ENCODE data around the gene BRAP.

BRAP gene

DNA sequence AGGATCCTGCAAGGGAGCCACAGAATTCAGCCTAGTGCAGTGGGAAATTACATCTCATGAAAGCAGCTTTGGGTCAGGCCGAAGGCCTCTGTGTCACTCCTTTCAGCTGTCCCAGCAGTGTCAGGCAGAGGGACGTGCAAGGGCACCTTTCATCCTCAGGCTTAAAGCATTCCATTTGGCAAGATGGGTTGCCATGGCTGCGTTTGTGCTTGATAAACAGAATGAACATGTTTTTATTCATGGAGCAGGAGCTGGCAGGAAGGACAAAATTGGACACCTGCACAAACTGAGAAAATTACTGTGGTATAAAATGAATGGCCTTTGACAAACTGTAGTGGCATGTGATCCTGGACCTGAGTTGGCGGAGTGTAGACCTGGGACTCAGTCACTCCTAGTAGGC lies 29.5 kb upstream of the BRAP start:
- no peak overlapping the region for H3K4me3 ChIP-seq (replicated peaks in 1 of 2; ENCODE audit: low read depth in 2 of 2, low read length in 2 of 2)
- TF ChIP-seq, protein P1, sequence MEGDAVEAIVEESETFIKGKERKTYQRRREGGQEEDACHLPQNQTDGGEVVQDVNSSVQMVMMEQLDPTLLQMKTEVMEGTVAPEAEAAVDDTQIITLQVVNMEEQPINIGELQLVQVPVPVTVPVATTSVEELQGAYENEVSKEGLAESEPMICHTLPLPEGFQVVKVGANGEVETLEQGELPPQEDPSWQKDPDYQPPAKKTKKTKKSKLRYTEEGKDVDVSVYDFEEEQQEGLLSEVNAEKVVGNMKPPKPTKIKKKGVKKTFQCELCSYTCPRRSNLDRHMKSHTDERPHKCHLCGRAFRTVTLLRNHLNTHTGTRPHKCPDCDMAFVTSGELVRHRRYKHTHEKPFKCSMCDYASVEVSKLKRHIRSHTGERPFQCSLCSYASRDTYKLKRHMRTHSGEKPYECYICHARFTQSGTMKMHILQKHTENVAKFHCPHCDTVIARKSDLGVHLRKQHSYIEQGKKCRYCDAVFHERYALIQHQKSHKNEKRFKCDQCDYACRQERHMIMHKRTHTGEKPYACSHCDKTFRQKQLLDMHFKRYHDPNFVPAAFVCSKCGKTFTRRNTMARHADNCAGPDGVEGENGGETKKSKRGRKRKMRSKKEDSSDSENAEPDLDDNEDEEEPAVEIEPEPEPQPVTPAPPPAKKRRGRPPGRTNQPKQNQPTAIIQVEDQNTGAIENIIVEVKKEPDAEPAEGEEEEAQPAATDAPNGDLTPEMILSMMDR (IDR thresholded peaks at IDR 0.05; ENCODE audit: low read depth, low read length): no peak
- DNase-seq (ENCODE audit: low read depth in 2 of 2): no peak

DNA sequence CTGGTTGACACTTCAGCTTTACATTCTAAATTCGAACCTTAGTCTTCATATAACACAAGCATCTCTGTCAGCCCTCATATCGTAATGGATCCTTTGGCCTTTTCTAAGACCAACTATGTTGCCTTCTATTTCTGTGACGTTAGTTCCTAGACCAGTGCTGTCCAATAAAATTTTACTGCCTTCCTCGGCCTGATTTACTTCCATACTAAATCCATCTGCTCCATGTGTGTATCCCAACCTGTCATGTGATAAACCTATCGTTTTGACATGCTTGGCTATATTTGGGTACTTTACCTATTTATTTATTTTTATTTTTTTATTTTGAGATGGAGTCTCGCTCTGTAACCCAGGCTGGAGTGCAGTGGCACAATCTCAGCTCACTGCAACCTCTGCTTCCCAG lies 20.4 kb upstream of the BRAP start:
- TF ChIP-seq, protein P1 (IDR thresholded peaks at IDR 0.05; ENCODE audit: low read depth, low read length): no peak
- DNase-seq (ENCODE audit: low read depth in 2 of 2): no peak
- H3K4me3 ChIP-seq (replicated peaks in 1 of 2; ENCODE audit: low read depth in 2 of 2, low read length in 2 of 2): no peak overlapping the region

DNA sequence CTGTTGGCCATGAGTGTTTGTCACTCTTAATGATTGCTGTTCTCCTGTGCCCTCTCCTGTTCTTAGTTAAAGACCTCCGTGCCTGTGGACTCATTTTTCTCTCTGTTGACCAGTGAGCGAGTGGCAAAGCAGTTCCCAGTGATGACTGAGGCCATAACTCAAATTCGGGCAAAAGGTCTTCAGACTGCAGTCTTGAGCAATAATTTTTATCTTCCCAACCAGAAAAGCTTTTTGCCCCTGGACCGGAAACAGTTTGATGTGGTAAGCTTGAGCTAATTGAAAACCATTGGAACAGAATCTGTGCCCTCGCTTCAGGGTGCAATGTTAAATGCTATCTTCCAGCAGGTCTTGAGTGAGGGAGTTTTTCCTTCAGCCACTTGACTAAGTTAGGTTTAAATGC lies 19.9 kb upstream of the BRAP start:
- peak in 1 of 2 donors; percentile 21 for DNase-seq (ENCODE audit: low read depth in 2 of 2)
- TF ChIP-seq, protein P1 (IDR thresholded peaks at IDR 0.05; ENCODE audit: low read depth, low read length): no peak
- H3K4me3 ChIP-seq (replicated peaks in 1 of 2; ENCODE audit: low read depth in 2 of 2, low read length in 2 of 2): no peak overlapping the region

DNA sequence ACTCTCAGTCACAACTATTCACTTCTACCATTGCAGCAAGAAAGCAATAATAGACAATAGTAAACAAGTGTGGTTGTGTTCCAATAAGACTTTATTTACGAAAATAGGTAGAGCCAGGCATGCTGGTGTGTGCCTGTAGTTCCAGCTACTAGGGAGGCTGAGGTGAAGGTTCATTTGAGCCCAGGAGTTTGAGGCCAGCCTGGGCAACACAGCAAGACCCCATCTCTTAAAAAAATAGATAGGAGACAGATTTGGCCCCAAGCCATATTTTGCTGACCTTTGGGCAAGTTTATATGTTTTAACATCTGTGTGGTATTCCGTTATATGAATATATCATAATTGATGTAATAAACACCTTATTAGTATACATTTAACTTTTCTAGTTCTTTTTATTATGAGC lies 14.2 kb upstream of the BRAP start:
- DNase-seq (ENCODE audit: low read depth in 2 of 2): no peak

DNA sequence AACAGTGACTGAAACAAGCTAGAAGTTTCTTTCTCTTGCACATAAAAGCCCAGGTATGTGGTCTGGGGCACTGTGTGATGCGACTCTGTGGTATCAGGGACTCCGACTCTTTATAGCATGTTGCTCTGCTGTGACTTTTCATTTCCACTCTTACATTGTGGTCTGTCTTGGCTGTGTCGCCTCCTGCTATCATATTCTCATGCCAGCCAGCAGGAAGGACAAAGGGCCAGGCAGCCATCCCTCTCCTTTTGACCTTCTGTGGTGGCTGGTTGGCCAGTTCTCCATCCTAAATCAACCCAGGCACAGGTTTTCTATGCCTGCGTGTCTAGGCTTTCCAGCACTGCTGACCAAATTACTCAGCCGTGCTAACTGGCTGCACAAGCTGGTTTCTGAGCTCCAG lies 8.1 kb upstream of the BRAP start:
- no peak overlapping the region for H3K4me3 ChIP-seq (replicated peaks in 1 of 2; ENCODE audit: low read depth in 2 of 2, low read length in 2 of 2)
- DNase-seq (ENCODE audit: low read depth in 2 of 2): no peak
- TF ChIP-seq, protein P1 (IDR thresholded peaks at IDR 0.05; ENCODE audit: low read depth, low read length): no peak

More for the DNA sequence above, 14.2 kb upstream of the BRAP start:
- TF ChIP-seq, protein P1 (IDR thresholded peaks at IDR 0.05; ENCODE audit: low read depth, low read length): no peak
- H3K4me3 ChIP-seq (replicated peaks in 1 of 2; ENCODE audit: low read depth in 2 of 2, low read length in 2 of 2): no peak overlapping the region

DNA sequence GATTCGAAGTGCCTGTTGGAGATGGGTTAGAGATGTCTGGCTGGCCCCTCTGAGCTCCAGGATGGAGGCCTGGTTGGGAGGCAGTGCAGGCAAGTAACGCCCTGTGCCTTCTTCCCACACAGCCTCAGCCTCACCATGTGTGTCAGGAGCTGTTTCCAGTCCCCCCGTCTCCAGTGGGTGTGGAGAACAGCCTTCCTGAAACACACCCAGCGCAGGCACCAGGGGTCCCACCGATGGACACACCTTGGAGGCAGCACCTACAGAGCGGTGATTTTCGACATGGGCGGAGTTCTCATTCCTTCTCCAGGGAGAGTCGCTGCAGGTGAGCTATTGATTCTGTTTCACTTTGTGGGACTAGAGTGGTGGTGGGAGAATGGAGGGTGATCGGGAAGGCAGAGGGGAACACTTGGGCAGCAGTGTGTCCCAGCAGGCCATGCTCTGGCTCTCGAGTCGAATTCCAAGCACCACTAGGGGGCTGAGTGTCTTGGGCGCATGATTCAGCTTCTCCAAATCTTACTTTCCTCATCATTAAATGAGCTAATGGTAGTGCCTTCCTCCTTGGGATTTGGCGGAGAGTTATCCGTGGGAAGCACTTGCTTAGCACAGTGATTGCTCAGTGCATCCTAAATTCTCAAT lies 6.9 kb upstream of the BRAP start:
- TF ChIP-seq, protein P1 (IDR thresholded peaks at IDR 0.05; ENCODE audit: low read depth, low read length): peak; percentile 33
- no peak overlapping the region for H3K4me3 ChIP-seq (replicated peaks in 1 of 2; ENCODE audit: low read depth in 2 of 2, low read length in 2 of 2)
- DNase-seq (ENCODE audit: low read depth in 2 of 2): peak; percentile 20 to 39

DNA sequence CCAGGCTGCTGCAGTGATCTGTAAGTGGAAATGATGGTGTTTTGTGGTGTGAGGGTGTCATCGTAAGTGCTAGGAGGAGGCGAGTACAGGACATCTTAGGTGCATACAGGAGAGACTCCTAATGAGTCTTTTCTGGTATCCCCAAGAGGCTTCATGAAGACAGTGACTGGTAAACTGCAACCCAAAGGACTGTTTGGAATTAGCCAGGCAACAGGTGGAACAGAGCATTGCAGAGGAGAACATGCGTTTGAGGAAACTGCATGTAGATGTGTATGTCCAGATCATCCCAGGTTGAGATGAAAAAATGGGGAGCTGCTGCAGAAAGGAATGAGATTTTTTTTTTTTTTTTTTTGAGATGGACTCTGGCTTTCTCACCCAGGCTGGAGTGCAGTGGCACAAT lies 5.5 kb upstream of the BRAP start:
- TF ChIP-seq, protein P1 (IDR thresholded peaks at IDR 0.05; ENCODE audit: low read depth, low read length): no peak
- no peak overlapping the region for H3K4me3 ChIP-seq (replicated peaks in 1 of 2; ENCODE audit: low read depth in 2 of 2, low read length in 2 of 2)
- no peak for DNase-seq (ENCODE audit: low read depth in 2 of 2)
